SK-N-SH (cell line): Measurements from ENCODE around the gene ANKS1B. TPM values are rescaled to one million over a fixed set of nuclear protein-coding genes. Genes with fewer than 3 reads are reported as not detected.

Experiments
- CTCF ChIA-PET: fragments of 300-600, 350-600 bp; formaldehyde crosslinking; extraction: SDS; loops from one replicate; lab custom pipeline; 2021; lab: Yijun Ruan, JAX
- POLR2A ChIA-PET: fragments of 350-600 bp; sonication (Branson Sonifier 250); formaldehyde crosslinking; extraction: SDS; loops from one replicate; lab custom pipeline; 2020; ENCODE audit warnings: antibody characterized with exemption, inconsistent platforms; lab: Yijun Ruan, JAX
- DNase-seq: peaks from one replicate; pipeline ENCODE4 v3.0.0; 2012
- H2AFZ ChIP-seq: fragments of 200-600 bp; sonication (generic); 2 replicates; pipeline ENCODE4 v1.8.1; 2016; ENCODE audit warnings: antibody characterized with exemption, mild to moderate bottlenecking, low read depth
- H3F3A ChIP-seq: fragments of 200-600 bp; sonication (generic); replicated peaks from 2 replicates; pipeline ENCODE3; 2016; ENCODE audit warnings: antibody characterized with exemption, mild to moderate bottlenecking; ENCODE audit not compliant: insufficient read depth
- H3K27ac ChIP-seq, 2 experiments: fragments of 200-500 bp in 1 of 2; fragments of 200-600 bp in 1 of 2; sonication (Bioruptor generic) in 1 of 2; sonication (generic), shearing (Covaris generic) in 1 of 2; 2 replicates each; pipeline versions ENCODE4 v1.5.1 to v1.6.1; 2014 to 2016; ENCODE audit warnings: low read depth in 2 of 2, inconsistent platforms in 1 of 2, low read length in 1 of 2, mild to moderate bottlenecking in 1 of 2, mixed read lengths in 1 of 2
- H3K27me3 ChIP-seq: fragments of 200-600 bp; sonication (generic), shearing (Covaris generic); 2 replicates; pipeline ENCODE4 v1.6.1; 2016; ENCODE audit warnings: mixed run types; ENCODE audit not compliant: insufficient read depth
- H3K36me3 ChIP-seq, 2 experiments: fragments of 200-500 bp in 1 of 2; fragments of 200-600 bp in 1 of 2; sonication (Bioruptor generic) in 1 of 2; sonication (generic) in 1 of 2; replicated peaks in 1 of 2; 2 replicates each; pipeline versions ENCODE3 to v1.5.1; 2014 to 2016; ENCODE audit warnings: low read length in 1 of 2, mild to moderate bottlenecking in 1 of 2; ENCODE audit not compliant: insufficient read depth in 2 of 2, control insufficient read depth in 1 of 2
- H3K4me1 ChIP-seq, 2 experiments: fragments of 200-500 bp in 1 of 2; fragments of 200-600 bp in 1 of 2; sonication (Bioruptor generic) in 1 of 2; sonication (generic), shearing (Covaris generic) in 1 of 2; 2 replicates each; pipeline versions ENCODE4 v1.5.1 to v1.6.1; 2014 to 2016; ENCODE audit warnings: low read depth in 1 of 2, low read length in 1 of 2, mixed run types in 1 of 2; ENCODE audit not compliant: insufficient read depth in 2 of 2, control insufficient read depth in 1 of 2
- H3K4me2 ChIP-seq: fragments of 200-600 bp; sonication (generic), shearing (Covaris generic); 2 replicates; pipeline ENCODE4 v1.6.1; 2017; ENCODE audit warnings: mixed run types
- H3K4me3 ChIP-seq, 2 experiments: fragments of 200-500 bp in 1 of 2; fragments of 200-600 bp in 1 of 2; sonication (Bioruptor generic) in 1 of 2; sonication (generic), shearing (Covaris generic) in 1 of 2; 2 replicates each; pipeline versions ENCODE4 v1.5.1 to v1.8.1; 2014 to 2016; ENCODE audit warnings: low read depth in 2 of 2, inconsistent platforms in 1 of 2, low read length in 1 of 2, mild to moderate bottlenecking in 1 of 2, mixed read lengths in 1 of 2, moderate library complexity in 1 of 2
- H3K79me2 ChIP-seq: fragments of 200-600 bp; sonication (generic); 2 replicates; pipeline ENCODE4 v1.8.1; 2017; ENCODE audit warnings: mild to moderate bottlenecking; ENCODE audit not compliant: insufficient read depth
- H3K9ac ChIP-seq: fragments of 200-600 bp; sonication (generic); 2 replicates; pipeline ENCODE4 v1.6.1; 2017; ENCODE audit warnings: mixed run types
- H3K9me2 ChIP-seq: fragments of 200-600 bp; sonication (generic); 2 replicates; pipeline ENCODE4 v1.6.1; 2017; ENCODE audit warnings: mixed run types
- H3K9me3 ChIP-seq: fragments of 200-600 bp; sonication (generic); 2 replicates; pipeline ENCODE4 v1.6.1; 2017; ENCODE audit warnings: mixed run types, mild to moderate bottlenecking, moderate library complexity
- H4K20me1 ChIP-seq: fragments of 200-600 bp; sonication (generic); 2 replicates; pipeline ENCODE4 v1.6.1; 2017; ENCODE audit warnings: mild to moderate bottlenecking, mixed run types; ENCODE audit not compliant: insufficient read depth
- CTCF ChIP-seq: fragments of 200-600 bp; sonication (generic); IDR thresholded peaks from 2 replicates; pipeline ENCODE4 v1.6.1; 2017; ENCODE audit warnings: antibody characterized with exemption, mild to moderate bottlenecking, moderate library complexity
- EP300 ChIP-seq, 2 experiments: IDR thresholded peaks; 2 replicates each; pipeline versions ENCODE4 v1.4.0 to v1.6.1; 2012; ENCODE audit warnings: borderline replicate concordance in 1 of 2, low read depth in 1 of 2, low read length in 1 of 2
- EZH2phosphoT487 ChIP-seq: fragments of 200-600 bp; sonication (generic); IDR thresholded peaks from 2 replicates; pipeline ENCODE4 v1.6.1; 2017; ENCODE audit warnings: low read depth, mixed run types, mild to moderate bottlenecking, antibody characterized with exemption, moderate library complexity, borderline replicate concordance
- FOXM1 ChIP-seq: IDR thresholded peaks from 2 replicates; pipeline ENCODE4 v1.4.0; 2012; ENCODE audit warnings: low read depth, mild to moderate bottlenecking
- IRF3 ChIP-seq: fragments of 150-350 bp; IDR thresholded peaks from 2 replicates; pipeline ENCODE4 v1.6.1; 2016; ENCODE audit warnings: mild to moderate bottlenecking, low read depth, low read length
- MEF2A ChIP-seq: IDR thresholded peaks from 2 replicates; pipeline ENCODE4 v1.4.0; 2012; ENCODE audit warnings: low read depth, borderline replicate concordance
- RAD21 ChIP-seq: IDR thresholded peaks from 2 replicates; pipeline ENCODE4 v1.6.1; 2012; ENCODE audit warnings: mild to moderate bottlenecking, low read length
- RFX5 ChIP-seq: IDR thresholded peaks from 2 replicates; pipeline ENCODE4 v1.6.1; 2012; ENCODE audit warnings: mild to moderate bottlenecking, improper control_type of control experiment, low read length
- RXRA ChIP-seq: IDR thresholded peaks from 2 replicates; pipeline ENCODE4 v1.4.0; 2012; ENCODE audit warnings: low read depth, mild to moderate bottlenecking, borderline replicate concordance
- SMC3 ChIP-seq: IDR thresholded peaks from 2 replicates; pipeline ENCODE4 v1.6.1; 2012; ENCODE audit warnings: low read depth, low read length, improper control_type of control experiment
- TCF12 ChIP-seq: IDR thresholded peaks from 2 replicates; pipeline ENCODE4 v1.4.0; 2012
- USF1 ChIP-seq: IDR thresholded peaks from 2 replicates; pipeline ENCODE4 v1.4.0; 2012; ENCODE audit warnings: low read depth, borderline replicate concordance
- USF2 ChIP-seq: fragments of 150-350 bp; IDR thresholded peaks from 2 replicates; pipeline ENCODE4 v1.6.1; 2017; ENCODE audit warnings: antibody characterized with exemption, low read length, low read depth, borderline replicate concordance
- ZBTB33 ChIP-seq: IDR thresholded peaks from 2 replicates; pipeline ENCODE4 v1.4.0; 2012; ENCODE audit warnings: low read depth, borderline replicate concordance
- WGBS: methylation state at CpG from one replicate; pipeline ENCODE4 v1.1.6; 2017; ENCODE audit warnings: low lambda C conversion rate; 5-methylcytosine and 5-hydroxymethylcytosine counted together
- polyA plus RNA-seq, 3 experiments: library from polyadenylated mRNA; depleted of rRNA; stranded (reverse); fragments of >200 nt; gene quantifications; 2 replicates each; pipeline ENCODE4 v1.2.3, GENCODE V29; 2012

The ANKS1B gene
- polyA plus RNA-seq, 1 of the 3 experiments (the other 2 are of a cell fraction): 1.8 TPM

GRCh38 chr12:98714426-98714825 is 1270.3 kb downstream of the ANKS1B start:
- H3K27ac ChIP-seq: no peak overlapping the region
- 94% methylated on average over 4 of the region's 4 CpGs for WGBS
- ChIA-PET CTCF (no interaction called here), POLR2A (no interaction called here)
- TF ChIP-seq USF2 (no peak), USF1 (no peak), EZH2phosphoT487 (no peak), RFX5 (no peak)
- H2AFZ ChIP-seq: no peak overlapping the region
- H3K79me2 ChIP-seq: no peaks in the 10 kb centered on the region
- no peak overlapping the region for H3K9ac ChIP-seq
- no peaks in the 10 kb centered on the region for H3K9me3 ChIP-seq
- H3K27me3 ChIP-seq: no peaks in the 10 kb centered on the region
- no peak overlapping the region for H3K4me2 ChIP-seq
- no peaks in the 10 kb centered on the region for H3F3A ChIP-seq
- no peak for DNase-seq
- H3K36me3 ChIP-seq: peaks cover 7 to 53% of the 10 kb centered on the region in 2 experiments
- H3K4me3 ChIP-seq: no peak overlapping the region
- H3K4me1 ChIP-seq: no peaks in the 10 kb centered on the region
- H4K20me1 ChIP-seq: no peaks in the 10 kb centered on the region
- H3K9me2 ChIP-seq: no peaks in the 10 kb centered on the region

GRCh38 chr12:98709022-98709421 is 1275.7 kb downstream of the ANKS1B start:
- Histone ChIP-seq H4K20me1 (no peaks in the 10 kb centered on the region), H2AFZ (no peak overlapping the region), H3K79me2 (no peaks in the 10 kb centered on the region), H3K27ac (no peak overlapping the region), H3K27me3 (no peaks in the 10 kb centered on the region), H3K9ac (no peak overlapping the region), H3K4me1 (no peaks in the 10 kb centered on the region), H3K9me3 (no peaks in the 10 kb centered on the region), H3F3A (no peaks in the 10 kb centered on the region), H3K4me3 (no peak overlapping the region), H3K4me2 (no peak overlapping the region), H3K9me2 (no peaks in the 10 kb centered on the region), H3K36me3 (peaks cover 22 to 35% of the 10 kb centered on the region in 2 experiments)
- WGBS: 92% methylated on average over 1 of the region's 1 CpG
- ChIA-PET POLR2A (no interaction called here), CTCF (interaction anchor here (0.7 to 3.0 kb wide), 6 partner anchors 10 to 290 kb away, joined by 3 to 15 read pairs (median 3); no protein-coding TSS in a partner anchor)
- DNase-seq: no peak
- no peak for TF ChIP-seq TCF12
- TF ChIP-seq MEF2A: no peak
- no peak for TF ChIP-seq EP300 (IDR thresholded peaks at IDR 0.05; ENCODE audit: borderline replicate concordance in 1 of 2, low read depth in 1 of 2, low read length in 1 of 2)
- TF ChIP-seq FOXM1: no peak
- TF ChIP-seq ZBTB33: no peak
- no peak for TF ChIP-seq IRF3
- TF ChIP-seq RAD21: no peak
- no peak for TF ChIP-seq SMC3
- TF ChIP-seq RXRA: no peak
- no peak for TF ChIP-seq CTCF
